Measurements from ENCODE around the gene PTPRCAP.
"Not testable (repeated sequence)": the region's sequence is repeated elsewhere in the genome, so short reads cannot be mapped to it uniquely, and the experiment has no call there.

PTPRCAP gene

GRCh38 chr11:67408437-67409200, 28.9 kb downstream of the PTPRCAP start:
- DNase-seq: peak in 1 of 5 experiments; percentile 63

- DNase-seq: peak in 1 of 5 experiments; percentile 65
These were observed 29.8 kb downstream of the PTPRCAP start for GRCh38 chr11:67407688-67408163.

GRCh38 chr11:67406969-67407687, 30.4 kb downstream of the PTPRCAP start:
- DNase-seq: peak in 1 of 5 experiments; percentile 42

GRCh38 chr11:67406420-67406968, 31.0 kb downstream of the PTPRCAP start:
- DNase-seq: no peak

- DNase-seq: no peak
These were observed 31.7 kb downstream of the PTPRCAP start for GRCh38 chr11:67405688-67406339.

GRCh38 chr11:67405196-67405567, 32.3 kb downstream of the PTPRCAP start:
- DNase-seq: peak in 1 of 5 experiments; percentile 49

- DNase-seq: peak in 2 of 5 experiments; percentile 66 to 83
These were observed 32.8 kb downstream of the PTPRCAP start for GRCh38 chr11:67404515-67405195.

GRCh38 chr11:67403085-67403484, 34.4 kb downstream of the PTPRCAP start:
- DNase-seq: not testable (repeated sequence)

- not testable (repeated sequence) for DNase-seq
These were observed 35.2 kb downstream of the PTPRCAP start for GRCh38 chr11:67402192-67402839.

- peak; percentile 85 to 93 (median 88) for DNase-seq
These were observed 35.8 kb downstream of the PTPRCAP start, which contains the start of gene PPP1CA for GRCh38 chr11:67401495-67402191. PPP1CA (minus strand) TSS chr11:67401858; CDS start chr11:67401782, 76 bp downstream.

GRCh38 chr11:67400942-67401494, 36.5 kb downstream of the PTPRCAP start:
- no peak for DNase-seq

GRCh38 chr11:67400251-67400941, 37.1 kb downstream of the PTPRCAP start:
- DNase-seq: peak in 1 of 5 experiments; percentile 43

- no peak for DNase-seq
These were observed 38.6 kb downstream of the PTPRCAP start for GRCh38 chr11:67398661-67399563.

GRCh38 chr11:67397986-67398660, 39.4 kb downstream of the PTPRCAP start:
- DNase-seq: no peak

- DNase-seq: no peak
These were observed 39.9 kb downstream of the PTPRCAP start for GRCh38 chr11:67397536-67397935.

- DNase-seq: peak in 1 of 5 experiments; percentile 46
These were observed 40.7 kb downstream of the PTPRCAP start for GRCh38 chr11:67396587-67397389.

- DNase-seq: no peak
These were observed 41.3 kb downstream of the PTPRCAP start for GRCh38 chr11:67396259-67396581.

All from T-helper 2 cell (primary cell).